ENCODE data around the gene ZHX3. TPM values are rescaled to one million over a fixed set of nuclear protein-coding genes. Genes with fewer than 3 reads are reported as not detected.

The ZHX3 gene
- total and polyA plus RNA-seq, 2 of the 13 experiments (the other 11 are each of a cell fraction or from before 2014, with no cell fraction given), result 8.4 to 11.7 TPM

GRCh38 chr20:41151134-41151869 is 166.2 kb downstream of the ZHX3 start (continued):
- TF ChIP-seq ZFP36L2 (CRISPR knock-in tag; IDR thresholded peaks at IDR 0.05) (no peak), ZNF558 (CRISPR knock-in tag; IDR thresholded peaks at IDR 0.05; ENCODE audit: borderline replicate concordance) (no peak), SNRNP70 (IDR thresholded peaks at IDR 0.05; ENCODE audit: low read depth, low read length) (no peak), ZNF12 (CRISPR knock-in tag; IDR thresholded peaks at IDR 0.05) (peak; percentile 80; the same call in 1 of the 2 replicates), EZH2 (conservative IDR thresholded peaks at IDR 0.05; ENCODE audit: low read depth, low read length) (no peak), ARNTL (CRISPR knock-in tag; IDR thresholded peaks at IDR 0.05) (no peak), ZNF335 (CRISPR knock-in tag; IDR thresholded peaks at IDR 0.05) (0 out of 2 replicates have a peak, but pooled peaks have one; percentile 38), ZNF33B (CRISPR knock-in tag; IDR thresholded peaks at IDR 0.05) (no peak), NFRKB (IDR thresholded peaks at IDR 0.05) (no peak), FOXP1 (IDR thresholded peaks at IDR 0.05) (no peak), FOXP1 (CRISPR knock-in tag; IDR thresholded peaks at IDR 0.05) (peak; percentile 29; the same call in 1 of the 2 replicates), HNRNPH1 (optimal IDR thresholded peaks at IDR 0.05; ENCODE audit: low read depth, low read length) (no peak), ZNF616 (CRISPR knock-in tag; IDR thresholded peaks at IDR 0.05; ENCODE audit: low read depth) (no peak), FOXJ3 (CRISPR knock-in tag; IDR thresholded peaks at IDR 0.05; ENCODE audit: borderline replicate concordance) (no peak), ZMAT3 (CRISPR knock-in tag; conservative IDR thresholded peaks at IDR 0.05) (no peak), TBP (CRISPR knock-in tag; IDR thresholded peaks at IDR 0.05) (no peak), ZNF431 (CRISPR knock-in tag; IDR thresholded peaks at IDR 0.05; ENCODE audit: borderline replicate concordance, low read depth) (no peak), ZMYM3 (CRISPR knock-in tag; IDR thresholded peaks at IDR 0.05) (0 out of 2 replicates have a peak, but pooled peaks have one; percentile 36), ZSCAN29 (CRISPR knock-in tag; conservative IDR thresholded peaks at IDR 0.05) (no peak), KDM5A (IDR thresholded peaks at IDR 0.05; ENCODE audit: borderline replicate concordance, low read length) (no peak), TARDBP (CRISPR knock-in tag; IDR thresholded peaks at IDR 0.05) (no peak; the same call in 1 of the 2 replicates), DDIT3 (CRISPR knock-in tag; IDR thresholded peaks at IDR 0.05) (no peak), THYN1 (CRISPR knock-in tag; IDR thresholded peaks at IDR 0.05; ENCODE audit: borderline replicate concordance, low read depth) (no peak), GATA4 (IDR thresholded peaks at IDR 0.05; ENCODE audit: borderline replicate concordance, low read depth) (no peak), ZC3H13 (CRISPR knock-in tag; IDR thresholded peaks at IDR 0.05) (no peak), SRSF4 (IDR thresholded peaks at IDR 0.05; ENCODE audit: low read depth, low read length, poor library complexity, severe bottlenecking) (no peak)
- TF ChIP-seq, protein P1, sequence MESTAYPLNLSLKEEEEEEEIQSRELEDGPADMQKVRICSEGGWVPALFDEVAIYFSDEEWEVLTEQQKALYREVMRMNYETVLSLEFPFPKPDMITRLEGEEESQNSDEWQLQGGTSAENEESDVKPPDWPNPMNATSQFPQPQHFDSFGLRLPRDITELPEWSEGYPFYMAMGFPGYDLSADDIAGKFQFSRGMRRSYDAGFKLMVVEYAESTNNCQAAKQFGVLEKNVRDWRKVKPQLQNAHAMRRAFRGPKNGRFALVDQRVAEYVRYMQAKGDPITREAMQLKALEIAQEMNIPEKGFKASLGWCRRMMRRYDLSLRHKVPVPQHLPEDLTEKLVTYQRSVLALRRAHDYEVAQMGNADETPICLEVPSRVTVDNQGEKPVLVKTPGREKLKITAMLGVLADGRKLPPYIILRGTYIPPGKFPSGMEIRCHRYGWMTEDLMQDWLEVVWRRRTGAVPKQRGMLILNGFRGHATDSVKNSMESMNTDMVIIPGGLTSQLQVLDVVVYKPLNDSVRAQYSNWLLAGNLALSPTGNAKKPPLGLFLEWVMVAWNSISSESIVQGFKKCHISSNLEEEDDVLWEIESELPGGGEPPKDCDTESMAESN (CRISPR knock-in tag; conservative IDR thresholded peaks at IDR 0.05), result no peak
- TF ChIP-seq, protein P2, sequence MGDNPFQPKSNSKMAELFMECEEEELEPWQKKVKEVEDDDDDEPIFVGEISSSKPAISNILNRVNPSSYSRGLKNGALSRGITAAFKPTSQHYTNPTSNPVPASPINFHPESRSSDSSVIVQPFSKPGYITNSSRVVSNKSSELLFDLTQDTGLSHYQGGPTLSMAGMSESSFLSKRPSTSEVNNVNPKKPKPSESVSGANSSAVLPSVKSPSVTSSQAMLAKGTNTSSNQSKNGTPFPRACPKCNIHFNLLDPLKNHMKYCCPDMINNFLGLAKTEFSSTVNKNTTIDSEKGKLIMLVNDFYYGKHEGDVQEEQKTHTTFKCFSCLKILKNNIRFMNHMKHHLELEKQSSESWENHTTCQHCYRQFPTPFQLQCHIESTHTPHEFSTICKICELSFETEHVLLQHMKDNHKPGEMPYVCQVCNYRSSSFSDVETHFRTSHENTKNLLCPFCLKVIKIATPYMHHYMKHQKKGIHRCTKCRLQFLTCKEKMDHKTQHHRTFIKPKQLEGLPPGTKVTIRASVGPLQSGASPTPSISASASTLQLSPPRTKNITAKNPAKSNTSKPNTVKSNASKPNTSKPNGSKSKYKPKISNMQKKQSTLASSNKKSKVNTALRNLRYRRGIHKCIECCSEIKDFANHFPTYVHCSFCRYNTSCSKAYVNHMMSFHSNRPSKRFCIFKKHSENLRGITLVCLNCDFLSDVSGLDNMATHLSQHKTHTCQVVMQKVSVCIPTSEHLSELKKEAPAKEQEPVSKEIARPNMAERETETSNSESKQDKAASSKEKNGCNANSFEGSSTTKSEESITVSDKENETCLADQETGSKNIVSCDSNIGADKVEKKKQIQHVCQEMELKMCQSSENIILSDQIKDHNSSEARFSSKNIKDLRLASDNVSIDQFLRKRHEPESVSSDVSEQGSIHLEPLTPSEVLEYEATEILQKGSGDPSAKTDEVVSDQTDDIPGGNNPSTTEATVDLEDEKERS (CRISPR knock-in tag; IDR thresholded peaks at IDR 0.05), result peak; percentile 55; the same call in 1 of the 2 replicates
